B cell (primary cell): Measurements from ENCODE around the gene HTT. TPM values are rescaled to one million over a fixed set of nuclear protein-coding genes. Genes with fewer than 3 reads are reported as not detected.

ENCODE experiments used
- ATAC-seq: fragments of 200-7000 bp; cut with Tn5 transposase; one replicate; pipeline ENCODE4 v1.10.0; 2021; ENCODE audit warnings: low read depth, mild to moderate bottlenecking, moderate number of reproducible peaks, moderate library complexity
- CTCF ChIA-PET: fragments of 350-600 bp; sonication (Branson Sonifier 250); formaldehyde crosslinking; loops from one replicate; lab custom pipeline; 2021; ENCODE audit warnings: antibody characterized with exemption, inconsistent platforms; lab: Charles Lee
- POLR2A ChIA-PET: fragments of 350-600 bp; sonication (Branson Sonifier 250); formaldehyde crosslinking; loops from one replicate; lab custom pipeline; 2021; ENCODE audit warnings: antibody characterized with exemption; lab: Charles Lee
- DNase-seq: peaks from one replicate; pipeline ENCODE4 v3.0.0; 2013
- H2AFZ ChIP-seq: 2 replicates; pipeline ENCODE4 v1.6.1; 2012; ENCODE audit warnings: mild to moderate bottlenecking, low read depth, low read length; ENCODE audit not compliant: insufficient read depth, poor library complexity, severe bottlenecking
- H3K27ac ChIP-seq, 2 donors: 1 replicate in 1 of 2; 2 replicates in 1 of 2; pipeline ENCODE4 v1.5.1; 2012 to 2013; ENCODE audit warnings: low read length in 2 of 2, mild to moderate bottlenecking in 2 of 2, moderate library complexity in 1 of 2
- H3K27me3 ChIP-seq, 4 experiments: fragments of 200-600 bp in 1 of 4; sonication (generic) in 1 of 4; replicated peaks in 1 of 4; 1 replicate in 2 of 4; 2 replicates in 2 of 4; pipeline versions ENCODE4 v1.6.1 to v1.7.0; 2013 to 2016; ENCODE audit warnings: low read length in 3 of 4, mild to moderate bottlenecking in 2 of 4, mixed read lengths in 1 of 4, moderate library complexity in 1 of 4; ENCODE audit not compliant: insufficient read depth in 4 of 4, control insufficient read depth in 3 of 4; ENCODE audit errors: control extremely low read depth in 1 of 4
- H3K36me3 ChIP-seq, 2 experiments: replicated peaks in 1 of 2; 1 replicate in 1 of 2; 2 replicates in 1 of 2; pipeline versions ENCODE4 v1.6.1 to v1.7.1; 2013; ENCODE audit warnings: low read length in 1 of 2; ENCODE audit not compliant: insufficient read depth in 2 of 2, control insufficient read depth in 1 of 2; ENCODE audit errors: control extremely low read depth in 1 of 2, extremely low read depth in 1 of 2
- H3K4me1 ChIP-seq, 2 donors: fragments of 200-600 bp in 1 of 2; sonication (generic) in 1 of 2; 1 replicate in 1 of 2; 2 replicates in 1 of 2; pipeline versions ENCODE4 v1.5.1 to v1.6.1; 2013 to 2017; ENCODE audit warnings: low read length in 2 of 2; ENCODE audit not compliant: control insufficient read depth in 2 of 2, insufficient read depth in 2 of 2
- H3K4me2 ChIP-seq: replicated peaks from 2 replicates; pipeline ENCODE3; 2012; ENCODE audit warnings: mild to moderate bottlenecking, low read depth, low read length; ENCODE audit not compliant: poor library complexity, severe bottlenecking
- H3K4me3 ChIP-seq, 5 experiments: fragments of 200-600 bp in 1 of 5; sonication (generic) in 1 of 5; 1 replicate in 3 of 5; 2 replicates in 2 of 5; pipeline versions ENCODE4 v1.5.1 to v1.7.0; 2011 to 2016; ENCODE audit warnings: low read length in 4 of 5, mild to moderate bottlenecking in 4 of 5, low read depth in 2 of 5, control low read depth in 1 of 5, moderate library complexity in 1 of 5; ENCODE audit not compliant: insufficient read depth in 1 of 5; ENCODE audit errors: control extremely low read depth in 1 of 5, extremely low read depth in 1 of 5
- H3K79me2 ChIP-seq: fragments of 200-600 bp; sonication (generic); one replicate; pipeline ENCODE4 v1.6.0; 2016; ENCODE audit warnings: low read length; ENCODE audit not compliant: control insufficient read depth, insufficient read depth
- H3K9ac ChIP-seq: fragments of 200-600 bp; sonication (generic); 2 replicates; pipeline ENCODE4 v1.6.1; 2017; ENCODE audit warnings: mild to moderate bottlenecking, low read length, moderate library complexity
- H3K9me3 ChIP-seq, 3 donors: one replicate each; pipeline versions ENCODE4 v1.6.1 to v1.7.1; 2013; ENCODE audit warnings: low read length in 2 of 3; ENCODE audit not compliant: control insufficient read depth in 2 of 3, insufficient read depth in 1 of 3; ENCODE audit errors: control extremely low read depth in 1 of 3
- H4K20me1 ChIP-seq: 2 replicates; pipeline ENCODE4 v1.6.0; 2012; ENCODE audit warnings: mild to moderate bottlenecking, low read length; ENCODE audit not compliant: insufficient read depth, control insufficient read depth, poor library complexity, severe bottlenecking
- H3K27ac Mint-ChIP-seq: one replicate; pipeline ENCODE4 v1.8.0; 2021; ENCODE audit warnings: mixed read lengths
- H3K27me3 Mint-ChIP-seq: one replicate; pipeline ENCODE4 v1.8.0; 2021; ENCODE audit warnings: mixed read lengths
- H3K4me1 Mint-ChIP-seq: one replicate; pipeline ENCODE4 v1.8.0; 2021; ENCODE audit warnings: mixed read lengths
- H3K4me3 Mint-ChIP-seq: one replicate; pipeline ENCODE4 v1.8.0; 2021; ENCODE audit warnings: mixed read lengths
- H3K9me3 Mint-ChIP-seq: one replicate; pipeline ENCODE4 v1.8.0; 2022; ENCODE audit warnings: mixed read lengths; ENCODE audit not compliant: insufficient read depth
- CTCF ChIP-seq: fragments of 200-600 bp; IDR thresholded peaks from one replicate; pipeline ENCODE4 v1.8.0; 2022; ENCODE audit warnings: antibody characterized with exemption, mild to moderate bottlenecking
- EZH2 ChIP-seq: IDR thresholded peaks from 2 replicates; pipeline ENCODE4 v1.6.1; 2012; ENCODE audit warnings: borderline replicate concordance, low read depth, mild to moderate bottlenecking, moderate library complexity, low read length; ENCODE audit not compliant: insufficient read depth, poor library complexity, severe bottlenecking
- WGBS: methylation state at CpG from one replicate; pipeline ENCODE4 v1.1.5; 2013; ENCODE audit warnings: missing lambda C conversion rate; ENCODE audit not compliant: insufficient coverage; 5-methylcytosine and 5-hydroxymethylcytosine counted together
- intact Hi-C: fragments of 100-400 bp; cut with micrococcal nuclease; formaldehyde crosslinking; loops from one replicate; pipeline ENCODE4 v1.10.0; 2022
- polyA plus RNA-seq: library from polyadenylated mRNA; depleted of rRNA; stranded (reverse); fragments of >200 nt; gene quantifications from 2 replicates; pipeline ENCODE4 v1.2.3, GENCODE V29; 2012
- total RNA-seq, 2 donors: library from RNA; stranded (reverse); fragments of 120-200 nt in 1 of 2; gene quantifications; 1 replicate in 1 of 2; 2 replicates in 1 of 2; pipeline versions ENCODE4 v1.2.3 to v1.2.4, GENCODE V29; 2013 to 2022

Gene HTT
- total and polyA plus RNA-seq, 2 donors (not counting 1 experiment from before 2014, with no cell fraction given) = 52.8 to 195 TPM

GRCh38 chr4:3054169-3054759 lies 20.2 kb upstream of the HTT start:
- Histone ChIP-seq H3K27me3 (no peaks in the 10 kb centered on the region), H3K27ac (no peak overlapping the region), H3K79me2 (peaks cover 14% of the 10 kb centered on the region), H3K9ac (no peak overlapping the region), H3K4me2 (no peak overlapping the region), H2AFZ (no peak overlapping the region), H4K20me1 (no peaks in the 10 kb centered on the region), H3K9me3 (peaks cover 7 to 15% (median 14%) of the 10 kb centered on the region in 3 donors), H3K36me3 (peaks cover 5 to 14% of the 10 kb centered on the region in 2 experiments), H3K4me3 (no peak overlapping the region), H3K4me1 (peaks cover 11 to 12% of the 10 kb centered on the region in 2 donors)
- POLR2A ChIA-PET = no interaction called here
- ATAC-seq (no peak), DNase-seq (no peak)
- intact Hi-C loops = no loop called here
- no peak for TF ChIP-seq EZH2
- CTCF ChIA-PET = no interaction called here
- Mint-ChIP-seq H3K4me1 (peaks cover 12% of the 10 kb centered on the region), H3K4me3 (no peak overlapping the region), H3K27ac (no peak overlapping the region), H3K9me3 (peaks cover 2% of the 10 kb centered on the region), H3K27me3 (no peaks in the 10 kb centered on the region)
- 100% methylated on average over 1 of the region's 2 CpGs for WGBS

GRCh38 chr4:3059943-3060342 lies 14.5 kb upstream of the HTT start:
- Histone ChIP-seq H4K20me1 (peaks cover 5% of the 10 kb centered on the region), H3K9ac (no peak overlapping the region), H3K4me1 (peaks cover 13 to 18% of the 10 kb centered on the region in 2 donors), H3K4me2 (no peak overlapping the region), H2AFZ (no peak overlapping the region), H3K9me3 (peaks cover 3 to 14% (median 5%) of the 10 kb centered on the region in 3 donors), H3K36me3 (peaks cover 5 to 19% of the 10 kb centered on the region in 2 experiments), H3K27ac (no peak overlapping the region), H3K4me3 (no peak overlapping the region), H3K27me3 (no peaks in the 10 kb centered on the region), H3K79me2 (peaks cover 5% of the 10 kb centered on the region)
- DNase-seq = no peak
- Mint-ChIP-seq H3K27me3 (no peaks in the 10 kb centered on the region), H3K4me1 (peaks cover 18% of the 10 kb centered on the region), H3K27ac (peak overlapping the region; percentile 70), H3K9me3 (peaks cover 2% of the 10 kb centered on the region), H3K4me3 (no peak overlapping the region)
- WGBS = no CpG with 5 or more reads among the region's 6 CpGs
- ChIA-PET POLR2A (no interaction called here), CTCF (interaction anchor here (1.8 kb wide), 1 partner anchor 14 kb away, joined by 4 read pairs; no protein-coding TSS in a partner anchor)
- intact Hi-C loops = loop anchor here (1.0 kb wide), 1 partner anchor 13 kb away; no protein-coding TSS in a partner anchor
- TF ChIP-seq EZH2 = no peak
- no peak for TF ChIP-seq CTCF
- ATAC-seq = no peak
